Activated T-helper 2 cell treated with anti-CD3 and anti-CD28 coated beads, Interferon-gamma antibody, Interleukin-2, Interleukin-4, amounts not matched to agents 10 μg/mL and 5 μg/mL and 100 μg/mL, durations not matched to agents 14 hours and 24 hours and 36 hours (primary cell): ENCODE results near the gene AVP. TPM values are rescaled to one million over a fixed set of nuclear protein-coding genes. Genes with fewer than 3 reads are reported as not detected.
"Not testable (repeated sequence)": the region's sequence is repeated elsewhere in the genome, so short reads cannot be mapped to it uniquely, and the experiment has no call there.

ENCODE experiments used
- DNase-seq: peaks from one replicate; pipeline ENCODE4 v3.0.0; 2021; ENCODE audit warnings: low spot score
- H3K27ac Mint-ChIP-seq: one replicate; pipeline ENCODE4 v1.8.0; 2021; ENCODE audit warnings: mixed read lengths
- H3K27me3 Mint-ChIP-seq: one replicate; pipeline ENCODE4 v1.8.0; 2021; ENCODE audit warnings: low read depth, mixed read lengths
- H3K36me3 Mint-ChIP-seq: one replicate; pipeline ENCODE4 v1.8.0; 2021; ENCODE audit warnings: low read depth, mixed read lengths
- H3K4me1 Mint-ChIP-seq: one replicate; pipeline ENCODE4 v1.8.0; 2021; ENCODE audit warnings: low read depth, mixed read lengths
- H3K4me3 Mint-ChIP-seq: one replicate; pipeline ENCODE4 v1.8.0; 2021; ENCODE audit warnings: low read depth, mild to moderate bottlenecking, moderate library complexity, mixed read lengths
- H3K9me3 Mint-ChIP-seq: one replicate; pipeline ENCODE4 v1.8.0; 2021; ENCODE audit warnings: mixed read lengths
- intact Hi-C: fragments of 100-400 bp; cut with micrococcal nuclease; formaldehyde crosslinking; loops from one replicate; pipeline ENCODE4 v1.15.1; 2023
- total RNA-seq: library from RNA; stranded (reverse); gene quantifications from 2 replicates; pipeline ENCODE4 v1.2.3, GENCODE V29; 2022

The AVP gene
- total RNA-seq, 1 donor from 2014 or later, result not detected

GRCh38 chr20:3071610-3072529 is 12.7 kb downstream of the AVP start, which contains the start of gene OXT:
OXT (plus strand) TSS chr20:3071620; CDS start chr20:3071656, 36 bp downstream.
- H3K27me3 Mint-ChIP-seq, result peaks cover 11% of the 10 kb centered on the region
- DNase-seq, result peak; percentile 49
- H3K36me3 Mint-ChIP-seq, result peaks cover 4% of the 10 kb centered on the region
- H3K9me3 Mint-ChIP-seq, result no peaks in the 10 kb centered on the region
- H3K4me3 Mint-ChIP-seq, result peak within 1 kb of the TSS; percentile 84
- intact Hi-C loops, result no loop called here
- no peak within 1 kb of the TSS for H3K27ac Mint-ChIP-seq
- peaks cover 19% of the 10 kb centered on the region for H3K4me1 Mint-ChIP-seq

- Mint-ChIP-seq H3K36me3 (peaks cover 4% of the 10 kb centered on the region), H3K9me3 (no peaks in the 10 kb centered on the region), H3K27ac (no peak overlapping the region), H3K27me3 (peaks cover 11% of the 10 kb centered on the region), H3K4me1 (peaks cover 17% of the 10 kb centered on the region), H3K4me3 (peak overlapping the region; percentile 84)
- intact Hi-C loops, result no loop called here
- no peak for DNase-seq
Observed at GRCh38 chr20:3071266-3071609, 13.3 kb downstream of the AVP start.

- DNase-seq, result no peak
- Mint-ChIP-seq H3K27ac (no peak overlapping the region), H3K36me3 (peaks cover 4% of the 10 kb centered on the region), H3K9me3 (no peaks in the 10 kb centered on the region), H3K4me1 (peaks cover 17% of the 10 kb centered on the region), H3K27me3 (peaks cover 11% of the 10 kb centered on the region), H3K4me3 (peak overlapping the region; percentile 84)
- intact Hi-C loops, result no loop called here
Observed at GRCh38 chr20:3070725-3071124, 13.8 kb downstream of the AVP start.

- H3K9me3 Mint-ChIP-seq, result no peaks in the 10 kb centered on the region
- H3K27ac Mint-ChIP-seq, result no peak overlapping the region
- H3K4me3 Mint-ChIP-seq, result no peak overlapping the region
- DNase-seq, result no peak
- H3K36me3 Mint-ChIP-seq, result peaks cover 4% of the 10 kb centered on the region
- H3K27me3 Mint-ChIP-seq, result peaks cover 9% of the 10 kb centered on the region
- intact Hi-C loops, result no loop called here
- peaks cover 13% of the 10 kb centered on the region for H3K4me1 Mint-ChIP-seq
Observed at GRCh38 chr20:3068986-3069900, 15.3 kb downstream of the AVP start.

- H3K27ac Mint-ChIP-seq, result no peak overlapping the region
- H3K4me1 Mint-ChIP-seq, result peaks cover 13% of the 10 kb centered on the region
- no peaks in the 10 kb centered on the region for H3K9me3 Mint-ChIP-seq
- H3K27me3 Mint-ChIP-seq, result peaks cover 9% of the 10 kb centered on the region
- no peak for DNase-seq
- H3K4me3 Mint-ChIP-seq, result no peak overlapping the region
- intact Hi-C loops, result no loop called here
- H3K36me3 Mint-ChIP-seq, result peaks cover 4% of the 10 kb centered on the region
Observed at GRCh38 chr20:3068075-3068474, 16.4 kb downstream of the AVP start.

GRCh38 chr20:3067139-3068014 is 17.1 kb downstream of the AVP start:
- Mint-ChIP-seq H3K4me1 (peaks cover 10% of the 10 kb centered on the region), H3K36me3 (peaks cover 4% of the 10 kb centered on the region), H3K27me3 (peaks cover 8% of the 10 kb centered on the region), H3K27ac (no peak overlapping the region), H3K9me3 (no peaks in the 10 kb centered on the region), H3K4me3 (no peak overlapping the region)
- intact Hi-C loops, result no loop called here
- DNase-seq, result no peak

GRCh38 chr20:3064119-3064518 is 20.4 kb downstream of the AVP start:
- DNase-seq, H3K4me3 Mint-ChIP-seq, H3K27me3 Mint-ChIP-seq, H3K36me3 Mint-ChIP-seq, intact Hi-C loops, H3K4me1 Mint-ChIP-seq, H3K27ac Mint-ChIP-seq, H3K9me3 Mint-ChIP-seq: not testable (repeated sequence)

- H3K36me3 Mint-ChIP-seq, result no peaks in the 10 kb centered on the region
- intact Hi-C loops, result loop anchor here (10.0 kb wide), 1 partner anchor 255 kb away; no protein-coding TSS in a partner anchor
- peaks cover 1% of the 10 kb centered on the region for H3K27me3 Mint-ChIP-seq
Observed at GRCh38 chr20:3059489-3059888, 25.0 kb downstream of the AVP start.

GRCh38 chr20:3051385-3052019 is 33.0 kb downstream of the AVP start:
- peaks cover 8% of the 10 kb centered on the region for H3K4me1 Mint-ChIP-seq
- H3K4me3 Mint-ChIP-seq, result no peak overlapping the region
- no peak overlapping the region for H3K27ac Mint-ChIP-seq
- H3K9me3 Mint-ChIP-seq, result no peaks in the 10 kb centered on the region
- no peak for DNase-seq
- H3K36me3 Mint-ChIP-seq, result peaks cover 40% of the 10 kb centered on the region
- no peaks in the 10 kb centered on the region for H3K27me3 Mint-ChIP-seq
- intact Hi-C loops, result loop anchor here (10.0 kb wide), 1 partner anchor 263 kb away; no protein-coding TSS in a partner anchor

More at GRCh38 chr20:3059489-3059888, 25.0 kb downstream of the AVP start:
- Mint-ChIP-seq H3K9me3 (no peaks in the 10 kb centered on the region), H3K4me1 (peaks cover 1% of the 10 kb centered on the region), H3K27ac (no peak overlapping the region), H3K4me3 (no peak overlapping the region)
- DNase-seq, result no peak

GRCh38 chr20:3047486-3048419 is 36.8 kb downstream of the AVP start:
- DNase-seq, result no peak
- Mint-ChIP-seq H3K4me1 (peaks cover 13% of the 10 kb centered on the region), H3K27ac (peak overlapping the region; percentile 33), H3K36me3 (peaks cover 45% of the 10 kb centered on the region), H3K27me3 (no peaks in the 10 kb centered on the region), H3K9me3 (no peaks in the 10 kb centered on the region), H3K4me3 (peak overlapping the region; percentile 86)
- intact Hi-C loops, result loop anchor here (5.0 kb wide), 1 partner anchor 110 kb away; the partner anchor contains the start of genes FASTKD5 and UBOX5
